ENCODE data around the gene SYNDIG1L.

The SYNDIG1L gene

GRCh38 chr14:74444866-74445265 lies 18.9 kb upstream of the SYNDIG1L start:
- no peaks in the 10 kb centered on the region for H3K27me3 Mint-ChIP-seq
- no peaks in the 10 kb centered on the region for H3K4me1 Mint-ChIP-seq

GRCh38 chr14:74442757-74443156 lies 16.7 kb upstream of the SYNDIG1L start:
- H3K27me3 Mint-ChIP-seq, result peaks cover 2% of the 10 kb centered on the region
- H3K9me3 Mint-ChIP-seq, result peaks cover under 1% of the 10 kb centered on the region
- no peak overlapping the region for H3K4me3 Mint-ChIP-seq
- H3K27ac Mint-ChIP-seq, result no peak overlapping the region
- ATAC-seq, result no peak
- H3K36me3 Mint-ChIP-seq, result no peaks in the 10 kb centered on the region
- no peaks in the 10 kb centered on the region for H3K4me1 Mint-ChIP-seq

More at GRCh38 chr14:74444866-74445265, 18.9 kb upstream of the SYNDIG1L start:
- Mint-ChIP-seq H3K9me3 (peaks cover 5% of the 10 kb centered on the region), H3K27ac (no peak overlapping the region), H3K4me3 (no peak overlapping the region), H3K36me3 (no peaks in the 10 kb centered on the region)
- no peak for ATAC-seq

GRCh38 chr14:74441113-74441512 lies 15.1 kb upstream of the SYNDIG1L start:
- H3K4me3 Mint-ChIP-seq, result no peak overlapping the region

GRCh38 chr14:74438351-74438915 lies 12.4 kb upstream of the SYNDIG1L start:
- Mint-ChIP-seq H3K36me3 (peaks cover 6% of the 10 kb centered on the region), H3K9me3 (no peaks in the 10 kb centered on the region), H3K27me3 (peaks cover 26% of the 10 kb centered on the region), H3K4me1 (no peaks in the 10 kb centered on the region), H3K4me3 (no peak overlapping the region), H3K27ac (no peak overlapping the region)
- no peak for ATAC-seq

More at GRCh38 chr14:74441113-74441512, 15.1 kb upstream of the SYNDIG1L start:
- Mint-ChIP-seq H3K27me3 (peaks cover 15% of the 10 kb centered on the region), H3K4me1 (no peaks in the 10 kb centered on the region), H3K27ac (no peak overlapping the region), H3K9me3 (no peaks in the 10 kb centered on the region), H3K36me3 (no peaks in the 10 kb centered on the region)
- no peak for ATAC-seq

- H3K36me3 Mint-ChIP-seq, result peaks cover 6% of the 10 kb centered on the region
- H3K9me3 Mint-ChIP-seq, result no peaks in the 10 kb centered on the region
- no peaks in the 10 kb centered on the region for H3K4me1 Mint-ChIP-seq
- H3K4me3 Mint-ChIP-seq, result no peak overlapping the region
- ATAC-seq, result no peak
- H3K27me3 Mint-ChIP-seq, result peaks cover 26% of the 10 kb centered on the region
- H3K27ac Mint-ChIP-seq, result no peak overlapping the region
Measured at GRCh38 chr14:74437496-74438053, 11.6 kb upstream of the SYNDIG1L start.

- H3K4me1 Mint-ChIP-seq, result peaks cover 2% of the 10 kb centered on the region
- H3K9me3 Mint-ChIP-seq, result no peaks in the 10 kb centered on the region
- no peak overlapping the region for H3K4me3 Mint-ChIP-seq
- H3K27ac Mint-ChIP-seq, result no peak overlapping the region
- H3K36me3 Mint-ChIP-seq, result peaks cover 6% of the 10 kb centered on the region
- ATAC-seq, result no peak
- H3K27me3 Mint-ChIP-seq, result peaks cover 31% of the 10 kb centered on the region
Measured at GRCh38 chr14:74434294-74434693, 8.3 kb upstream of the SYNDIG1L start.

- Mint-ChIP-seq H3K36me3 (peaks cover 6% of the 10 kb centered on the region), H3K4me1 (peaks cover 7% of the 10 kb centered on the region), H3K4me3 (no peak overlapping the region), H3K9me3 (no peaks in the 10 kb centered on the region), H3K27me3 (peaks cover 47% of the 10 kb centered on the region), H3K27ac (no peak overlapping the region)
- no peak for ATAC-seq
Measured at GRCh38 chr14:74429991-74430390, 4.0 kb upstream of the SYNDIG1L start.

- Mint-ChIP-seq H3K4me3 (no peak overlapping the region), H3K36me3 (peaks cover 2% of the 10 kb centered on the region), H3K4me1 (peaks cover 7% of the 10 kb centered on the region), H3K27ac (no peak overlapping the region), H3K9me3 (no peaks in the 10 kb centered on the region), H3K27me3 (peaks cover 48% of the 10 kb centered on the region)
- peak; percentile 63 for ATAC-seq
Measured at GRCh38 chr14:74429221-74429691, 3.2 kb upstream of the SYNDIG1L start.

- Mint-ChIP-seq H3K27ac (no peak overlapping the region), H3K27me3 (peaks cover 54% of the 10 kb centered on the region), H3K9me3 (no peaks in the 10 kb centered on the region), H3K4me3 (no peak overlapping the region), H3K36me3 (no peaks in the 10 kb centered on the region), H3K4me1 (peaks cover 7% of the 10 kb centered on the region)
- ATAC-seq, result no peak
Measured at GRCh38 chr14:74427651-74428050, 1.6 kb upstream of the SYNDIG1L start.

- H3K27me3 Mint-ChIP-seq, result peaks cover 72% of the 10 kb centered on the region
- H3K27ac Mint-ChIP-seq, result no peak overlapping the region
- H3K36me3 Mint-ChIP-seq, result no peaks in the 10 kb centered on the region
- peaks cover 7% of the 10 kb centered on the region for H3K4me1 Mint-ChIP-seq
- no peak overlapping the region for H3K4me3 Mint-ChIP-seq
- peaks cover 5% of the 10 kb centered on the region for H3K9me3 Mint-ChIP-seq
- peak; percentile 69 for ATAC-seq
Measured at GRCh38 chr14:74425525-74426201, 347 bp downstream of the SYNDIG1L start.

- H3K36me3 Mint-ChIP-seq, result no peaks in the 10 kb centered on the region
- peaks cover 7% of the 10 kb centered on the region for H3K4me1 Mint-ChIP-seq
- peaks cover 5% of the 10 kb centered on the region for H3K9me3 Mint-ChIP-seq
- H3K4me3 Mint-ChIP-seq, result no peak overlapping the region
- H3K27me3 Mint-ChIP-seq, result peaks cover 71% of the 10 kb centered on the region
- H3K27ac Mint-ChIP-seq, result no peak overlapping the region
- ATAC-seq, result no peak
Measured at GRCh38 chr14:74424606-74425005, 1.4 kb downstream of the SYNDIG1L start.

- H3K27me3 Mint-ChIP-seq, result peaks cover 57% of the 10 kb centered on the region
Measured at GRCh38 chr14:74423246-74423645, 2.8 kb downstream of the SYNDIG1L start.

GRCh38 chr14:74421981-74422380 lies 4.0 kb downstream of the SYNDIG1L start:
- no peak for ATAC-seq
- Mint-ChIP-seq H3K4me3 (no peak overlapping the region), H3K27ac (no peak overlapping the region), H3K9me3 (peaks cover 5% of the 10 kb centered on the region), H3K27me3 (peaks cover 52% of the 10 kb centered on the region), H3K4me1 (no peaks in the 10 kb centered on the region), H3K36me3 (no peaks in the 10 kb centered on the region)

More at GRCh38 chr14:74423246-74423645, 2.8 kb downstream of the SYNDIG1L start:
- H3K4me3 Mint-ChIP-seq, result no peak overlapping the region
- peaks cover 5% of the 10 kb centered on the region for H3K9me3 Mint-ChIP-seq
- no peaks in the 10 kb centered on the region for H3K36me3 Mint-ChIP-seq
- no peaks in the 10 kb centered on the region for H3K4me1 Mint-ChIP-seq
- no peak for ATAC-seq
- H3K27ac Mint-ChIP-seq, result no peak overlapping the region

- Mint-ChIP-seq H3K4me1 (no peaks in the 10 kb centered on the region), H3K27me3 (peaks cover 32% of the 10 kb centered on the region)
Measured at GRCh38 chr14:74419086-74419485, 6.9 kb downstream of the SYNDIG1L start.

GRCh38 chr14:74418031-74418430 lies 8.0 kb downstream of the SYNDIG1L start:
- no peaks in the 10 kb centered on the region for H3K4me1 Mint-ChIP-seq
- H3K36me3 Mint-ChIP-seq, result no peaks in the 10 kb centered on the region
- peaks cover 5% of the 10 kb centered on the region for H3K9me3 Mint-ChIP-seq
- ATAC-seq, result no peak
- H3K27me3 Mint-ChIP-seq, result peaks cover 31% of the 10 kb centered on the region
- no peak overlapping the region for H3K27ac Mint-ChIP-seq
- no peak overlapping the region for H3K4me3 Mint-ChIP-seq

More at GRCh38 chr14:74419086-74419485, 6.9 kb downstream of the SYNDIG1L start:
- Mint-ChIP-seq H3K27ac (no peak overlapping the region), H3K9me3 (peaks cover 5% of the 10 kb centered on the region), H3K36me3 (no peaks in the 10 kb centered on the region), H3K4me3 (no peak overlapping the region)
- no peak for ATAC-seq

GRCh38 chr14:74417611-74418010 lies 8.4 kb downstream of the SYNDIG1L start:
- Mint-ChIP-seq H3K27ac (no peak overlapping the region), H3K4me3 (no peak overlapping the region), H3K27me3 (peaks cover 27% of the 10 kb centered on the region), H3K9me3 (peaks cover 5% of the 10 kb centered on the region), H3K4me1 (no peaks in the 10 kb centered on the region), H3K36me3 (no peaks in the 10 kb centered on the region)
- no peak for ATAC-seq

Measured in stimulated activated memory B cell treated with anti-CD40 and anti-IgM and Interleukin-4, amounts not matched to agents 10 μg/mL and 1 μg/mL and 100 μg/mL, for 72 hours (primary cell).